Activated CD4-positive, alpha-beta T cell treated with anti-CD3 and anti-CD28 coated beads, Interleukin-2, amount 10 ng/mL, durations not matched to agents 7 days and 5 days (primary cell): Measurements from ENCODE around the gene TTC32. TPM values are rescaled to one million over a fixed set of nuclear protein-coding genes. Genes with fewer than 3 reads are reported as not detected.
"Not testable (repeated sequence)": the region's sequence is repeated elsewhere in the genome, so short reads cannot be mapped to it uniquely, and the experiment has no call there.

Source experiments
- CTCF ChIA-PET: fragments of 350-600 bp; sonication (Branson Sonifier 250); formaldehyde crosslinking; loops from one replicate; lab custom pipeline; 2021; ENCODE audit warnings: antibody characterized with exemption; lab: Charles Lee
- POLR2A ChIA-PET: fragments of 350-600 bp; sonication (Branson Sonifier 250); formaldehyde crosslinking; loops from one replicate; lab custom pipeline; 2021; ENCODE audit warnings: antibody characterized with exemption; lab: Charles Lee
- DNase-seq: peaks from one replicate; pipeline ENCODE4 v3.0.0-alpha.2; 2020
- H3K27ac Mint-ChIP-seq: one replicate; pipeline ENCODE4 v1.8.0; 2021; ENCODE audit warnings: mild to moderate bottlenecking, moderate library complexity, mixed read lengths
- H3K27me3 Mint-ChIP-seq: one replicate; pipeline ENCODE4 v1.8.0; 2021; ENCODE audit warnings: mixed read lengths
- H3K36me3 Mint-ChIP-seq: one replicate; pipeline ENCODE4 v1.8.0; 2021; ENCODE audit warnings: low read depth, mixed read lengths
- H3K4me1 Mint-ChIP-seq: one replicate; pipeline ENCODE4 v1.8.0; 2021; ENCODE audit warnings: mixed read lengths
- H3K4me3 Mint-ChIP-seq: one replicate; pipeline ENCODE4 v1.8.0; 2021; ENCODE audit warnings: mild to moderate bottlenecking, moderate library complexity, mixed read lengths
- H3K9me3 Mint-ChIP-seq: one replicate; pipeline ENCODE4 v1.8.0; 2021; ENCODE audit warnings: mixed read lengths
- total RNA-seq, 2 experiments: library from RNA; stranded (reverse); gene quantifications; one replicate each; pipeline ENCODE4 v1.2.3, GENCODE V29; 2021

Gene TTC32
- total RNA-seq, 2 experiments from 2014 or later, result 24.8 to 24.9 TPM

DNA sequence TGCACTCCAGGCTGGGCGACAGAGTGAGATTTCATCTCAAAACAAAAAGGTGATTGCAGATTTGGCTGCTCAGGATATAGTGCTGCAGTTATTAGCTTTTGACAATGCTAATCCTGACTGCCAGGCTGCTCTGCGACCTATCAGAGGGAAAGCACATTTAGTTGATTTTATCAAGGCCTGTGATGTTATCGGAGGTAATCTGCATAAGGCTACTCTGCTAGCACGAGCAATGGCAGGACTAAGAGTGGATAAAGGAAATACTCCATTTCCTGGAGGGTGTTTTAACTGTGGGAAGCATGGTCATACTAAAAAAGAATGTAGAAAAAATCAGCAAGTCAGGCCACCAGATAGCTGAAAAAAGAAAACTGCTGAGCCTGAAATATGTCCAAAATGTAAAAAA, 22.7 kb upstream of the TTC32 start:
- CTCF ChIA-PET, result interaction anchor here (1.1 kb wide), 1 partner anchor 91 kb away, joined by 3 read pairs; no protein-coding TSS in a partner anchor
- H3K36me3 Mint-ChIP-seq, result peaks cover 38% of the 10 kb centered on the region
- H3K27me3 Mint-ChIP-seq, H3K4me1 Mint-ChIP-seq, H3K27ac Mint-ChIP-seq, DNase-seq, H3K4me3 Mint-ChIP-seq, POLR2A ChIA-PET: not testable (repeated sequence)
- peaks cover 13% of the 10 kb centered on the region for H3K9me3 Mint-ChIP-seq

GRCh38 chr2:19922188-19922587, 20.4 kb upstream of the TTC32 start:
- H3K4me1 Mint-ChIP-seq, DNase-seq, CTCF ChIA-PET, H3K27me3 Mint-ChIP-seq, H3K9me3 Mint-ChIP-seq, POLR2A ChIA-PET, H3K4me3 Mint-ChIP-seq, H3K27ac Mint-ChIP-seq: not testable (repeated sequence)
- peaks cover 23% of the 10 kb centered on the region for H3K36me3 Mint-ChIP-seq

GRCh38 chr2:19916385-19916950, 14.7 kb upstream of the TTC32 start:
- Mint-ChIP-seq H3K27ac (no peak overlapping the region), H3K4me1 (no peaks in the 10 kb centered on the region), H3K27me3 (no peaks in the 10 kb centered on the region), H3K4me3 (no peak overlapping the region), H3K36me3 (peaks cover 5% of the 10 kb centered on the region), H3K9me3 (no peaks in the 10 kb centered on the region)
- ChIA-PET POLR2A (no interaction called here), CTCF (interaction anchor here (1.4 kb wide), 1 partner anchor 12 kb away, joined by 3 read pairs; no protein-coding TSS in a partner anchor)
- DNase-seq, result no peak

GRCh38 chr2:19914266-19914975, 12.6 kb upstream of the TTC32 start:
- Mint-ChIP-seq H3K4me1 (no peaks in the 10 kb centered on the region), H3K9me3 (no peaks in the 10 kb centered on the region), H3K36me3 (no peaks in the 10 kb centered on the region), H3K27me3 (no peaks in the 10 kb centered on the region), H3K4me3 (no peak overlapping the region), H3K27ac (no peak overlapping the region)
- POLR2A ChIA-PET, result no interaction called here
- CTCF ChIA-PET, result no interaction called here
- DNase-seq, result no peak

DNA sequence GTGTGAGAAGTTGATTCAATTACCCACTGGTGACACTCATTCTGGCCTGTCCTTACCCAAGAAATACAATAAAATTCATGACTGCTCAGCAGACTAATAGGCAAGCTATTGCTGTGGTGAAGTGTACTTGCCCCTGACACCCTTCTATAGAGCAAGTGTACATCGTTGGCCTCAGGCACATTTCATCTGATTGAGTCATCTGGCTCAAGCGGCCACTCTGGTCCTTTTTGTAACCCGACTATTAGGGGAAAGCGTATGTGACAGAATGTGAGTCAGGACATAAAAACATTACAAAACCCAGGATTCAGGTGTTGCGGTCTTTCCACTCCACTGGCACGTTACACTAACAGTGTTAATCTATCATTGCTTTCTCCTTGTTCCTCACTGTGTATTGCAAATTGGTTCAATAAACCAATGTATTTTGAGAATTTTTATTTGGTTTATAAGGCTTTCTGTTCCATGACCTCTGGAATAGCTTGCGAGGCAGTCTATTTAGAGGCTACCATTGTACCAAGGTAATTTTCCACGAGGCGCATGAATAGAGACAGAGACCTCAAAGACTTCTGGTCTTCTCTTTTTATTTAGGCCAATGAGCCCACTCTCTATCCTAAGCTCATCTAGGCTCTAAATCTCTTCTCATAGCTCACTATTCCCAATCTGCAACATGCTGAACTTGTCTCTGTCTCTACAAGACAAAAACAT, 10.2 kb upstream of the TTC32 start:
- CTCF ChIA-PET, result interaction anchor here (0.5 kb wide), 1 partner anchor 408 kb away, joined by 4 read pairs; no protein-coding TSS in a partner anchor

GRCh38 chr2:19902216-19902740, 495 bp upstream of the TTC32 start:
- Mint-ChIP-seq H3K27me3 (peaks cover 19% of the 10 kb centered on the region), H3K36me3 (peaks cover 25% of the 10 kb centered on the region)

More for the DNA sequence above, 10.2 kb upstream of the TTC32 start:
- no peak overlapping the region for H3K4me3 Mint-ChIP-seq
- no peaks in the 10 kb centered on the region for H3K36me3 Mint-ChIP-seq
- H3K9me3 Mint-ChIP-seq, result no peaks in the 10 kb centered on the region
- H3K27ac Mint-ChIP-seq, result no peak overlapping the region
- no peak for DNase-seq
- H3K27me3 Mint-ChIP-seq, result peaks cover 9% of the 10 kb centered on the region
- POLR2A ChIA-PET, result no interaction called here
- H3K4me1 Mint-ChIP-seq, result no peaks in the 10 kb centered on the region

GRCh38 chr2:19900931-19901441, 797 bp downstream of the TTC32 start:
- peaks cover 12% of the 10 kb centered on the region for H3K27me3 Mint-ChIP-seq
- POLR2A ChIA-PET, result interaction anchor here (0.8 kb wide), 1 partner anchor 142 kb away, joined by 7 read pairs; no protein-coding TSS in a partner anchor
- peak overlapping the region; percentile 88 for H3K4me3 Mint-ChIP-seq
- H3K9me3 Mint-ChIP-seq, result peaks cover 4% of the 10 kb centered on the region
- peak overlapping the region; percentile 96 for H3K27ac Mint-ChIP-seq
- CTCF ChIA-PET, result interaction anchor here (1.2 to 1.4 kb wide), 2 partner anchors 14 to 18 kb away, joined by 3 to 4 read pairs; no protein-coding TSS in a partner anchor
- DNase-seq, result no peak
- peaks cover 26% of the 10 kb centered on the region for H3K36me3 Mint-ChIP-seq
- H3K4me1 Mint-ChIP-seq, result peaks cover 37% of the 10 kb centered on the region

More at GRCh38 chr2:19902216-19902740, 495 bp upstream of the TTC32 start:
- Mint-ChIP-seq H3K4me3 (peak overlapping the region; percentile 88), H3K27ac (peak overlapping the region; percentile 96), H3K9me3 (peaks cover 4% of the 10 kb centered on the region), H3K4me1 (peaks cover 35% of the 10 kb centered on the region)
- ChIA-PET CTCF (no interaction called here), POLR2A (no interaction called here)
- no peak for DNase-seq

DNA sequence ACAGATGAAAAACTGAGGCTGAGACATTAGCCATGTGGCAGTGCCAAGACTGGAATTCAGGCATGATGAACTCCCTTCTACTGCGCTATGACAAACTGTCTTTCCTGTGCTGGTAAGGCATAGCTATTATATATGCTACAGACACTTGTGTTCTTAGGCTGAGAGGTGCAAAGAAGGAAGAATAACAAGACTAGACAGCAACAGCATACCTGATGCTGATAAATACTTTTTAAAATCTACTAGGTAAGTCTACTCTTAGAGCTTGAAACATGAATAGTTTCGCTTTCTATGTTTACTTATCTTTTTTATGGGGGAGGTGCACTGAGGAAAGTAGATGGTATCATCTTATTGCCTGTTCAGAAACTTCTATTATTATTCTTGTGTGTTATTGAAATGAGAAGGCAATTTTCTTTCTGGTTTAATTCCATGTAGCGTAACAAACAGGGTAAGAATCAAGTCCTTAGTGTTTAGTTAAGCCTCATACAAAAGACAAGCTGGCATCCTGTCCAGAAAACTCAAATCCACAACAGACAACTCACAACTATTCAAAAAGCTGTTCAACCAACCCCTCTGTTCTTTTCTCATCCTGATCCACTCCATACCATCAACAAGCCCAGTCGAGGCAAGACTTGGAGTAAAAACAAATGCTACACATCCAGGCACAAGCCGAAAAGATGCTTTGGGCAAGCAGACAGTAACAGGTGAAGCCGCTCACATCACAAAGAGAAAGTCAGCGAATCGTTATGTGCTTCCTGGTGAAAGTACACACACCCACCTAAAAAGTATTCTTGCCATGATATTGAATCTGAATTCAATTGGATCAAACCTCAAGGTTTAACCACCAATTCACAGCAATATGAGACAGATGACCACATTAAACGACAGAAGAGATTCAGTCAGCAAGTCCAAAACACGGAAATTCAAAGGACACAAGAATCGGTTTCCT, 1.5 kb downstream of the TTC32 start:
- H3K36me3 Mint-ChIP-seq, result peaks cover 30% of the 10 kb centered on the region
- peak overlapping the region; percentile 88 for H3K4me3 Mint-ChIP-seq
- CTCF ChIA-PET, result interaction anchor here (1.2 to 3.2 kb wide), 3 partner anchors 11 to 17 kb away, joined by 3 to 12 read pairs (median 4); no protein-coding TSS in a partner anchor
- H3K9me3 Mint-ChIP-seq, result peaks cover 4% of the 10 kb centered on the region
- peaks cover 8% of the 10 kb centered on the region for H3K27me3 Mint-ChIP-seq
- peak; percentile 44 for DNase-seq
- H3K27ac Mint-ChIP-seq, result peak overlapping the region; percentile 96
- H3K4me1 Mint-ChIP-seq, result peaks cover 45% of the 10 kb centered on the region
- POLR2A ChIA-PET, result no interaction called here

- H3K9me3 Mint-ChIP-seq, result no peaks in the 10 kb centered on the region
- CTCF ChIA-PET, result interaction anchor here (3.2 kb wide), 1 partner anchor 9 kb away, joined by 12 read pairs; no protein-coding TSS in a partner anchor
- H3K27me3 Mint-ChIP-seq, result no peaks in the 10 kb centered on the region
- H3K27ac Mint-ChIP-seq, result peak overlapping the region; percentile 13
- no peak for DNase-seq
- peaks cover 59% of the 10 kb centered on the region for H3K4me1 Mint-ChIP-seq
- H3K36me3 Mint-ChIP-seq, result peaks cover 37% of the 10 kb centered on the region
- POLR2A ChIA-PET, result no interaction called here
- H3K4me3 Mint-ChIP-seq, result peak overlapping the region; percentile 44
Measured at GRCh38 chr2:19898592-19899329, 3.0 kb downstream of the TTC32 start.

DNA sequence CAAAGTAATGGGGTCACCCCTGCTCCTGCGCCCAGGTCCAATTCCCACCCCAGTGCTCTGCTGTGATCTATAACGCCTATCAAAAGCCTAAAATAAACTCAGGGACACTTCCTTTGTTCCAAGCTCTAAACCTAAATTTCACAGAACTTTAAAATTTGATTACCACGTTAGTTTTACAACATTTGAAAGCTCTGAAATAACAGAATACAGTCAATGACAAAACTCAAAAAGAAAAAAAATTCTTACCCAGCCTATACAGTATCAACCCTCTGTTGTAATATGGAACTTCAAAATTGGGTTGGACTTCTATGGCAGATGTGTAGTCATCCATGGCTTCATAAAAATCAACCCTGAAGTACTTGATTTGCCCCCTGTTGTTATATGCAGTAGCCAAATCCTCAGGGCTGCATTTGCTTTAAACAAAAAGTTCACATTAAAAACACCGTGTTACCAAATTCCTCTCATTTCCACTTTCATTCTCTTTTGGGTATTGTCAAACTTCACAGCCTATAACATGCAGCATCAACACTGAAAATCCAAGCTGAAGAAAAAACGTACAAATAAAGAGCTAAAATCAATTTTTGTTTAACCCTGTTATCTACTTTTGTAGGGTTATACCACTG, 4.0 kb downstream of the TTC32 start:
- H3K4me1 Mint-ChIP-seq, result peaks cover 58% of the 10 kb centered on the region
- H3K9me3 Mint-ChIP-seq, result no peaks in the 10 kb centered on the region
- CTCF ChIA-PET, result interaction anchor here (3.2 kb wide), 1 partner anchor 8 kb away, joined by 12 read pairs; no protein-coding TSS in a partner anchor
- DNase-seq, result no peak
- POLR2A ChIA-PET, result no interaction called here
- H3K4me3 Mint-ChIP-seq, result peak overlapping the region; percentile 22
- peaks cover 42% of the 10 kb centered on the region for H3K36me3 Mint-ChIP-seq
- H3K27me3 Mint-ChIP-seq, result no peaks in the 10 kb centered on the region
- H3K27ac Mint-ChIP-seq, result peak overlapping the region; percentile 42

DNA sequence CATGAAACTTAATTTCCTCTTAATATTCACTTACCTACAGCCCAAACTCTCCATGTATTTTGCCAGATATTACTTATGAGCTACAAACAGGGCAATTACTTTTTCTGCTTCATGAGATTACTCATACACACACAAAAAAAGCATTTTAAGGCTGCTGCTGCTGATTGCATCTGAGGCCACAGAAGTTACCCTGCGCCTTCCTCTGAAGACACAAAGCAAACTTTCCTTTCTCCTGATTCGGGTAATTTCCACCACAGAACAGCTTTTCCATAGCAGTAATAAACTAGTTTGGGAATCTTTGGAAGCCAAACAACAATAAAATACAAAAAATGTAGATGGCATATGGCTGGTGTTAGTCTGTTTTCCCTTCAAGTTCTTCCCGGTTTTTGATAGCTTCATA, 6.2 kb downstream of the TTC32 start:
- ChIA-PET POLR2A (no interaction called here), CTCF (interaction anchor here (1.3 kb wide), 1 partner anchor 48 kb away, joined by 3 read pairs; no protein-coding TSS in a partner anchor)
- no peak overlapping the region for H3K4me3 Mint-ChIP-seq
- peaks cover 63% of the 10 kb centered on the region for H3K4me1 Mint-ChIP-seq
- H3K9me3 Mint-ChIP-seq, result no peaks in the 10 kb centered on the region
- no peaks in the 10 kb centered on the region for H3K27me3 Mint-ChIP-seq
- H3K36me3 Mint-ChIP-seq, result peaks cover 44% of the 10 kb centered on the region
- H3K27ac Mint-ChIP-seq, result no peak overlapping the region
- DNase-seq, result no peak
